Hepatic stellate cell (primary cell): Measurements from ENCODE around the gene ZCCHC17.

Source experiments
- DNase-seq: peaks from one replicate; pipeline ENCODE4 v3.0.0; 2011; ENCODE audit warnings: low spot score

Gene ZCCHC17

GRCh38 chr1:31306278-31306677 is 9.4 kb downstream of the ZCCHC17 start:
- DNase-seq = peak; percentile 61

- DNase-seq = no peak
Observed at GRCh38 chr1:31308036-31308435, 11.2 kb downstream of the ZCCHC17 start.

- DNase-seq = no peak
Observed at GRCh38 chr1:31310198-31310597, 13.4 kb downstream of the ZCCHC17 start.

- DNase-seq = no peak
Observed at GRCh38 chr1:31315902-31316301, 19.1 kb downstream of the ZCCHC17 start.

- no peak for DNase-seq
Observed at GRCh38 chr1:31318146-31318545, 21.3 kb downstream of the ZCCHC17 start.

- DNase-seq = no peak
Observed at GRCh38 chr1:31324093-31324492, 27.3 kb downstream of the ZCCHC17 start.

- DNase-seq = no peak
Observed at GRCh38 chr1:31324992-31325391, 28.2 kb downstream of the ZCCHC17 start.

GRCh38 chr1:31326461-31326860 is 29.6 kb downstream of the ZCCHC17 start:
- no peak for DNase-seq

GRCh38 chr1:31327381-31327780 is 30.5 kb downstream of the ZCCHC17 start:
- no peak for DNase-seq

GRCh38 chr1:31335007-31335406 is 38.2 kb downstream of the ZCCHC17 start:
- peak; percentile 40 for DNase-seq

GRCh38 chr1:31336687-31337467 is 40.0 kb downstream of the ZCCHC17 start:
- no peak for DNase-seq

GRCh38 chr1:31344503-31344902 is 47.7 kb downstream of the ZCCHC17 start:
- DNase-seq = no peak

- DNase-seq = no peak
Observed at GRCh38 chr1:31345635-31346034, 48.8 kb downstream of the ZCCHC17 start.

- DNase-seq = no peak
Observed at GRCh38 chr1:31346785-31347184, 50.0 kb downstream of the ZCCHC17 start.

- no peak for DNase-seq
Observed at GRCh38 chr1:31348449-31348848, 51.6 kb downstream of the ZCCHC17 start.

GRCh38 chr1:31354283-31354682 is 57.5 kb downstream of the ZCCHC17 start:
- DNase-seq = no peak

GRCh38 chr1:31356427-31356826 is 59.6 kb downstream of the ZCCHC17 start:
- DNase-seq = no peak

GRCh38 chr1:31361607-31362006 is 64.8 kb downstream of the ZCCHC17 start:
- no peak for DNase-seq

GRCh38 chr1:31362032-31362431 is 65.2 kb downstream of the ZCCHC17 start:
- no peak for DNase-seq

GRCh38 chr1:31364561-31365250 is 67.9 kb downstream of the ZCCHC17 start:
- DNase-seq = no peak

- DNase-seq = no peak
Observed at GRCh38 chr1:31366796-31367195, 70.0 kb downstream of the ZCCHC17 start.

GRCh38 chr1:31368611-31369107 is 71.8 kb downstream of the ZCCHC17 start:
- DNase-seq = no peak

- no peak for DNase-seq
Observed at GRCh38 chr1:31370021-31370420, 73.2 kb downstream of the ZCCHC17 start.
